IMR-90 (cell line): ENCODE results near the gene ELOVL5. TPM values are rescaled to one million over a fixed set of nuclear protein-coding genes. Genes with fewer than 3 reads are reported as not detected.

ENCODE experiments used
- ATAC-seq: fragments of 200-7000 bp; cut with Tn5 transposase; 2 replicates; pipeline ENCODE4 v1.9.1; 2020; ENCODE audit warnings: low read depth, mild to moderate bottlenecking, moderate library complexity
- BruUV-seq: library from RNA; stranded (reverse); fragments of 400-500 nt; replicated peaks from 2 replicates; lab custom pipeline; 2021; lab: Mats Ljungman, UMichigan
- CTCF ChIA-PET: fragments of 300-600 bp; formaldehyde crosslinking; extraction: SDS; loops from one replicate; lab custom pipeline; 2021; ENCODE audit warnings: antibody characterized with exemption; lab: Yijun Ruan, JAX
- POLR2A ChIA-PET: fragments of 300-600 bp; sonication (Branson Sonifier 250); formaldehyde crosslinking; loops from one replicate; lab custom pipeline; 2022; ENCODE audit warnings: antibody characterized with exemption; ENCODE audit not compliant: unreplicated experiment; lab: Charles Lee
- DNase-seq: peaks from one replicate; pipeline ENCODE4 v3.0.0; 2013
- H2AFZ ChIP-seq: replicated peaks from 2 replicates; pipeline ENCODE3; 2013; ENCODE audit warnings: low read length, mild to moderate bottlenecking; ENCODE audit not compliant: poor library complexity
- H2AK5ac ChIP-seq: 2 replicates; pipeline ENCODE4 v1.6.1; 2013; ENCODE audit warnings: low read depth, low read length, inconsistent platforms
- H2AK9ac ChIP-seq: replicated peaks from 2 replicates; pipeline ENCODE3; 2013; ENCODE audit warnings: mild to moderate bottlenecking, low read depth, low read length, moderate library complexity; ENCODE audit not compliant: poor library complexity
- H2BK120ac ChIP-seq: 2 replicates; pipeline ENCODE4 v1.6.1; 2013; ENCODE audit warnings: low read depth, low read length, inconsistent platforms
- H2BK15ac ChIP-seq: 3 replicates; pipeline ENCODE4 v1.6.1; 2013; ENCODE audit warnings: low read depth, low read length, inconsistent platforms
- H2BK20ac ChIP-seq: 2 replicates; pipeline ENCODE4 v1.6.1; 2013; ENCODE audit warnings: low read depth, mild to moderate bottlenecking, inconsistent platforms, low read length, moderate library complexity
- H2BK5ac ChIP-seq: 2 replicates; pipeline ENCODE4 v1.6.1; 2013; ENCODE audit warnings: mild to moderate bottlenecking, low read depth, low read length, inconsistent platforms; ENCODE audit not compliant: poor library complexity, severe bottlenecking
- H3K14ac ChIP-seq: replicated peaks from 2 replicates; pipeline ENCODE4 v1.6.1; 2013; ENCODE audit warnings: low read depth, low read length, inconsistent platforms
- H3K18ac ChIP-seq: 2 replicates; pipeline ENCODE4 v1.6.1; 2013; ENCODE audit warnings: low read depth, low read length, control low read depth
- H3K23ac ChIP-seq: 2 replicates; pipeline ENCODE4 v1.6.1; 2013; ENCODE audit warnings: low read depth, low read length, inconsistent platforms
- H3K27ac ChIP-seq: 2 replicates; pipeline ENCODE4 v1.5.1; 2013; ENCODE audit warnings: mild to moderate bottlenecking, control low read depth, low read length; ENCODE audit not compliant: insufficient read depth
- H3K27me3 ChIP-seq: 2 replicates; pipeline ENCODE4 v1.6.1; 2013; ENCODE audit warnings: low read length; ENCODE audit not compliant: control insufficient read depth, insufficient read depth
- H3K36me3 ChIP-seq: 2 replicates; pipeline ENCODE4 v1.6.1; 2013; ENCODE audit warnings: low read length, mixed read lengths; ENCODE audit not compliant: control insufficient read depth, insufficient read depth
- H3K4ac ChIP-seq: 2 replicates; pipeline ENCODE4 v1.6.1; 2013; ENCODE audit warnings: low read depth, low read length, inconsistent platforms
- H3K4me1 ChIP-seq: 2 replicates; pipeline ENCODE4 v1.6.1; 2013; ENCODE audit warnings: low read length, mixed read lengths; ENCODE audit not compliant: control insufficient read depth, insufficient read depth
- H3K4me2 ChIP-seq: 2 replicates; pipeline ENCODE4 v1.6.1; 2013; ENCODE audit warnings: low read depth, mild to moderate bottlenecking, control low read depth, low read length, moderate library complexity
- H3K4me3 ChIP-seq: 2 replicates; pipeline ENCODE4 v1.5.1; 2013; ENCODE audit warnings: low read depth, mild to moderate bottlenecking, control low read depth, low read length, moderate library complexity; ENCODE audit not compliant: insufficient read depth
- H3K56ac ChIP-seq: 2 replicates; pipeline ENCODE4 v1.6.1; 2013; ENCODE audit warnings: low read length, inconsistent platforms; ENCODE audit not compliant: insufficient read depth; ENCODE audit errors: extremely low read depth
- H3K79me1 ChIP-seq, 2 experiments: 2 replicates each; pipeline ENCODE4 v1.6.1; 2013; ENCODE audit warnings: low read length in 2 of 2, inconsistent platforms in 1 of 2, low read depth in 1 of 2
- H3K9ac ChIP-seq: 2 replicates; pipeline ENCODE4 v1.6.1; 2013; ENCODE audit warnings: low read depth, low read length, control low read depth
- H3K9me1 ChIP-seq: 2 replicates; pipeline ENCODE4 v1.6.1; 2013; ENCODE audit warnings: low read length, inconsistent platforms; ENCODE audit not compliant: insufficient read depth
- H3K9me3 ChIP-seq: 2 replicates; pipeline ENCODE4 v1.6.1; 2013; ENCODE audit warnings: low read length; ENCODE audit not compliant: control insufficient read depth, insufficient read depth
- H4K20me1 ChIP-seq: 2 replicates; pipeline ENCODE4 v1.6.1; 2013; ENCODE audit warnings: low read length, inconsistent platforms; ENCODE audit not compliant: insufficient read depth
- H4K5ac ChIP-seq: 2 replicates; pipeline ENCODE4 v1.6.1; 2013; ENCODE audit warnings: mild to moderate bottlenecking, low read depth, low read length, control low read depth
- H4K8ac ChIP-seq, 2 experiments: 2 replicates each; pipeline ENCODE4 v1.6.1; 2013; ENCODE audit warnings: low read depth in 2 of 2, low read length in 2 of 2, control low read depth in 1 of 2, inconsistent platforms in 1 of 2
- H4K91ac ChIP-seq: 2 replicates; pipeline ENCODE4 v1.6.1; 2013; ENCODE audit warnings: low read depth, low read length, inconsistent platforms; ENCODE audit not compliant: insufficient read depth
- BHLHE40 ChIP-seq: fragments of 150-350 bp; IDR thresholded peaks from 2 replicates; pipeline ENCODE4 v1.6.1; 2016; ENCODE audit warnings: mild to moderate bottlenecking, low read depth, low read length
- CEBPB ChIP-seq: IDR thresholded peaks from 2 replicates; pipeline ENCODE4 v1.6.1; 2012; ENCODE audit warnings: low read depth, low read length, improper control_type of control experiment
- CHD1 ChIP-seq: IDR thresholded peaks from 2 replicates; pipeline ENCODE4 v1.6.1; 2012; ENCODE audit warnings: low read depth, low read length, improper control_type of control experiment
- CTCF ChIP-seq: conservative IDR thresholded peaks from 2 replicates; pipeline ENCODE4 v1.5.1; 2012; ENCODE audit warnings: mild to moderate bottlenecking, low read depth, low read length, improper control_type of control experiment
- ELK1 ChIP-seq: fragments of 150-350 bp; IDR thresholded peaks from 2 replicates; pipeline ENCODE4 v1.6.1; 2016; ENCODE audit warnings: low read depth, mild to moderate bottlenecking, low read length, moderate library complexity, borderline replicate concordance
- FOS ChIP-seq: fragments of 150-350 bp; IDR thresholded peaks from 2 replicates; pipeline ENCODE4 v1.6.1; 2016; ENCODE audit warnings: low read depth, low read length
- MAFK ChIP-seq: IDR thresholded peaks from 2 replicates; pipeline ENCODE4 v1.6.1; 2012; ENCODE audit warnings: low read depth, low read length, improper control_type of control experiment
- MAZ ChIP-seq: IDR thresholded peaks from 2 replicates; pipeline ENCODE4 v1.6.1; 2012; ENCODE audit warnings: low read depth, mild to moderate bottlenecking, low read length, improper control_type of control experiment, moderate library complexity, borderline replicate concordance
- MXI1 ChIP-seq: IDR thresholded peaks from 2 replicates; pipeline ENCODE4 v1.6.1; 2012; ENCODE audit warnings: low read depth, mild to moderate bottlenecking, low read length, moderate library complexity, borderline replicate concordance
- NFE2L2 ChIP-seq: fragments of 150-350 bp; IDR thresholded peaks from 2 replicates; pipeline ENCODE4 v1.6.1; 2016; ENCODE audit warnings: low read depth, mild to moderate bottlenecking, low read length
- POLR2A ChIP-seq: IDR thresholded peaks from 2 replicates; pipeline ENCODE4 v1.6.1; 2012; ENCODE audit warnings: mild to moderate bottlenecking, low read depth, low read length
- RAD21 ChIP-seq: IDR thresholded peaks from 2 replicates; pipeline ENCODE4 v1.6.1; 2012; ENCODE audit warnings: low read length, improper control_type of control experiment
- RCOR1 ChIP-seq: IDR thresholded peaks from 2 replicates; pipeline ENCODE4 v1.6.1; 2012; ENCODE audit warnings: mild to moderate bottlenecking, low read length, improper control_type of control experiment; ENCODE audit not compliant: insufficient replicate concordance
- SMC3 ChIP-seq: fragments of 150-350 bp; IDR thresholded peaks from 2 replicates; pipeline ENCODE4 v1.6.1; 2016; ENCODE audit warnings: low read depth, mild to moderate bottlenecking, antibody characterized with exemption, low read length, moderate library complexity
- WGBS, 2 experiments: methylation state at CpG; one replicate each; pipeline versions ENCODE4 v1.1.5 to v1.1.7; 2013; ENCODE audit warnings: missing lambda C conversion rate in 2 of 2; ENCODE audit not compliant: insufficient read length in 1 of 2; ENCODE audit errors: extremely low coverage in 2 of 2; 5-methylcytosine and 5-hydroxymethylcytosine counted together
- dilution Hi-C: fragments of 300-500 bp; cut with HindIII; formaldehyde crosslinking; loops from one replicate; pipeline ENCODE4 v1.14.3; 2018; ENCODE audit warnings: low sequenced_read_pairs; ENCODE audit not compliant: unreplicated experiment
- in situ Hi-C: fragments of 300-500 bp; cut with MboI; formaldehyde crosslinking; loops from 3 replicates; pipeline ENCODE4 v1.14.3; 2019; ENCODE audit warnings: low sequenced_read_pairs, inconsistent platforms, mixed read lengths
- intact Hi-C: fragments of 100-400 bp; cut with micrococcal nuclease; formaldehyde crosslinking; loops from 2 replicates; pipeline ENCODE4 v1.10.0; 2022
- polyA plus RNA-seq, 3 experiments: library from polyadenylated mRNA; depleted of rRNA; stranded (reverse); fragments of >200 nt; gene quantifications; 2 replicates each; pipeline ENCODE4 v1.2.3, GENCODE V29; 2012; ENCODE audit warnings: low replicate concordance in 1 of 3
- total RNA-seq: library from RNA; depleted of rRNA; stranded (reverse); fragments of >200 nt; gene quantifications from 2 replicates; pipeline ENCODE4 v1.2.3, GENCODE V29; 2012

ELOVL5 gene
- total and polyA plus RNA-seq, 2 of the 4 experiments (the other 2 are of a cell fraction) = 32.1 to 42.3 TPM

GRCh38 chr6:53394704-53395103 lies 46.0 kb upstream of the ELOVL5 start:
- Histone ChIP-seq H3K79me1 (no peaks in the 10 kb centered on the region; a peak in 1 of 4 replicates), H3K14ac (no peak overlapping the region), H3K9me3 (no peaks in the 10 kb centered on the region), H3K4me2 (no peak overlapping the region), H2BK15ac (no peak overlapping the region), H3K18ac (no peak overlapping the region), H3K4ac (no peak overlapping the region), H2AK5ac (no peak overlapping the region), H3K36me3 (no peaks in the 10 kb centered on the region), H2BK20ac (no peak overlapping the region), H4K8ac (no peak overlapping the region), H4K20me1 (no peaks in the 10 kb centered on the region), H2BK5ac (no peak overlapping the region), H3K23ac (no peak overlapping the region), H2AK9ac (no peak overlapping the region), H4K91ac (no peak overlapping the region), H3K4me1 (no peaks in the 10 kb centered on the region), H3K27me3 (peaks cover 9% of the 10 kb centered on the region), H3K9ac (no peak overlapping the region), H2BK120ac (no peak overlapping the region), H2AFZ (no peak overlapping the region), H3K27ac (no peak overlapping the region), H3K4me3 (no peak overlapping the region), H3K56ac (no peak overlapping the region), H4K5ac (no peak overlapping the region), H3K9me1 (no peaks in the 10 kb centered on the region)
- no peak for DNase-seq
- WGBS, 2 experiments = no CpG with 5 or more reads among the region's 3 CpGs
- intact Hi-C loops (no loop called here), in situ Hi-C loops (no loop called here), dilution Hi-C loops (no loop called here)
- CTCF ChIA-PET = no interaction called here
- no TSS peak for BruUV-seq
- no peak for ATAC-seq
- POLR2A ChIA-PET = no interaction called here
- TF ChIP-seq RAD21 (no peak), CTCF (no peak), SMC3 (no peak), ELK1 (no peak), RCOR1 (no peak), BHLHE40 (no peak), NFE2L2 (no peak), CEBPB (no peak), FOS (no peak), MAFK (no peak), POLR2A (no peak), MXI1 (no peak), MAZ (no peak), CHD1 (no peak)
